Prostate gland (tissue), 2 donors: ENCODE results near the gene WIF1. TPM values are rescaled to one million over a fixed set of nuclear protein-coding genes. Genes with fewer than 3 reads are reported as not detected.

Experiments used
- DNase-seq: peaks from one replicate; pipeline ENCODE4 v3.0.0-alpha.2; 2019; ENCODE audit warnings: low spot score
- H3K27ac ChIP-seq, 2 donors: fragments of 200-600 bp; sonication (generic); 2 replicates each; pipeline ENCODE4 v1.5.1; 2017 to 2019
- H3K27me3 ChIP-seq: fragments of 200-600 bp; sonication (generic); replicated peaks from 2 replicates; pipeline ENCODE4 v1.5.1; 2019; ENCODE audit not compliant: insufficient read depth
- H3K36me3 ChIP-seq, 2 donors: fragments of 200-600 bp; sonication (generic); 1 replicate in 1 of 2; 2 replicates in 1 of 2; pipeline versions ENCODE4 v1.5.1 to v1.8.1; 2017 to 2019
- H3K4me1 ChIP-seq: fragments of 200-600 bp; sonication (generic); replicated peaks from 2 replicates; pipeline ENCODE4 v1.5.1; 2019
- H3K4me3 ChIP-seq, 2 donors: fragments of 200-600 bp; sonication (generic); 2 replicates each; pipeline ENCODE4 v1.5.1; 2017 to 2019
- H3K9me3 ChIP-seq: fragments of 200-600 bp; sonication (generic); 2 replicates; pipeline ENCODE4 v1.5.1; 2017
- POLR2A ChIP-seq: fragments of 450-650 bp; IDR thresholded peaks from one replicate; pipeline ENCODE4 v1.6.1; 2016; ENCODE audit warnings: antibody characterized with exemption, mild to moderate bottlenecking
- POLR2AphosphoS5 ChIP-seq: sonication (generic); formaldehyde crosslinking; IDR thresholded peaks from one replicate; pipeline ENCODE4 v1.6.1; 2017; ENCODE audit warnings: antibody characterized with exemption
- WGBS: methylation state at CpG from one replicate; pipeline ENCODE4 v1.1.5; 2018; 5-methylcytosine and 5-hydroxymethylcytosine counted together
- intact Hi-C: fragments of 100-400 bp; cut with DNase I; formaldehyde crosslinking; loops from one replicate; pipeline ENCODE4 v1.14.2; 2022
- total RNA-seq, 2 donors: library from RNA; depleted of rRNA; stranded (reverse); fragments of >200 nt; gene quantifications; one replicate each; pipeline ENCODE4 v1.1.0, GENCODE V29; 2016
- TF ChIP-seq, protein P1 (sequence below), 4 experiments: fragments of 200-600 bp in 2 of 4; fragments of 450-650 bp in 2 of 4; sonication (generic) in 2 of 4; IDR thresholded peaks; 1 replicate in 3 of 4; 2 replicates in 1 of 4; pipeline ENCODE4 v1.5.1; 2016 to 2019; ENCODE audit warnings: antibody characterized with exemption in 4 of 4, mild to moderate bottlenecking in 2 of 4, moderate library complexity in 2 of 4

WIF1 gene
- total RNA-seq, 2 donors from 2014 or later = 6.8 to 45.8 TPM

- Histone ChIP-seq H3K36me3 (no peaks in the 10 kb centered on the region), H3K27ac (no peak overlapping the region), H3K4me3 (no peak overlapping the region), H3K27me3 (no peaks in the 10 kb centered on the region), H3K9me3 (no peaks in the 10 kb centered on the region), H3K4me1 (no peaks in the 10 kb centered on the region)
- WGBS = 79% methylated on average over 1 of the region's 1 CpG
- DNase-seq = no peak
- TF ChIP-seq POLR2AphosphoS5 (no peak), POLR2A (no peak)
- TF ChIP-seq, protein P1, sequence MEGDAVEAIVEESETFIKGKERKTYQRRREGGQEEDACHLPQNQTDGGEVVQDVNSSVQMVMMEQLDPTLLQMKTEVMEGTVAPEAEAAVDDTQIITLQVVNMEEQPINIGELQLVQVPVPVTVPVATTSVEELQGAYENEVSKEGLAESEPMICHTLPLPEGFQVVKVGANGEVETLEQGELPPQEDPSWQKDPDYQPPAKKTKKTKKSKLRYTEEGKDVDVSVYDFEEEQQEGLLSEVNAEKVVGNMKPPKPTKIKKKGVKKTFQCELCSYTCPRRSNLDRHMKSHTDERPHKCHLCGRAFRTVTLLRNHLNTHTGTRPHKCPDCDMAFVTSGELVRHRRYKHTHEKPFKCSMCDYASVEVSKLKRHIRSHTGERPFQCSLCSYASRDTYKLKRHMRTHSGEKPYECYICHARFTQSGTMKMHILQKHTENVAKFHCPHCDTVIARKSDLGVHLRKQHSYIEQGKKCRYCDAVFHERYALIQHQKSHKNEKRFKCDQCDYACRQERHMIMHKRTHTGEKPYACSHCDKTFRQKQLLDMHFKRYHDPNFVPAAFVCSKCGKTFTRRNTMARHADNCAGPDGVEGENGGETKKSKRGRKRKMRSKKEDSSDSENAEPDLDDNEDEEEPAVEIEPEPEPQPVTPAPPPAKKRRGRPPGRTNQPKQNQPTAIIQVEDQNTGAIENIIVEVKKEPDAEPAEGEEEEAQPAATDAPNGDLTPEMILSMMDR (IDR thresholded peaks at IDR 0.05) = no peak
- intact Hi-C loops = no loop called here
Measured at GRCh38 chr12:65139389-65139788, 18.3 kb upstream of the WIF1 start.

DNA sequence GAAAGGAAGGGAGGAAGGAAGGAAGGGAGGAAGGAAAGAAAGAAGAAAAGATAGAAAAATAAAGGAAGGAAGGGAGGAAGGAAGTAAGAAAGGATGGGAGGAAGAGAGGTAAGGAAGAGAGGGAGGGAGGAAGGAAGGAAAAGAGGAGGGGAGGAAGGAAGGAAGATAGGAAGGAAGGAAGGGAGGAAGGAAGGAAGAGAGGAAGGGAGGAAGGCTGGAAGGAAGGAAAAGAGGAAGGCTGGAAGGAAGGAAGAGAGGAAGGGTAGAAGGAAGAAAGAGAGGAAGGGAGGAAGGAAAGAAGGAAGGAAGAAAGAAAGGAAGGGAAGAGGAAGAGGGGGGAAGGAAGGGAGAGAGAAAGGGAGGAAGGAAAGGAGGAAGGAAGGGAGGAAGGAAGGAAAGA, 12.8 kb upstream of the WIF1 start:
- no peak overlapping the region for H3K4me3 ChIP-seq
- TF ChIP-seq POLR2AphosphoS5 (no peak), POLR2A (no peak)
- TF ChIP-seq, protein P1 (IDR thresholded peaks at IDR 0.05) = no peak

DNA sequence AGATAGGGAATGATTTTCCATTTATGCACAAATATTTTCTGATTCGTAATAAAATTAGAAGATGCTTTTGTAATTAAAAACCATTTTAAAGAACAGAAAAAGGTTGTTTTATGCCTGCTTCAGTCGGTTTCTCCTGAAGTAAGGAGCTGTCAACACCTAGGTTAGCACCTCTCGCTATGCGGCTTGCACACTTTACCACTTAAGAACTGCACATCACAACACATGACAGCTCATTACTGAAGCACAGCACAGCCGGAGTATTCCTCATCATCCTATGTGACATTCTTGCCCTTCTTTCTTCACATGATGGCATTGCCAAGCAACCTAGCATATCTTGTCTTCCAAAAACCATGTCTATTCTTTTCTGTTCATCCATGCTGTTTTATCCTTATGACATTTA, 5.4 kb upstream of the WIF1 start:
- Histone ChIP-seq H3K27me3 (no peaks in the 10 kb centered on the region), H3K4me1 (no peaks in the 10 kb centered on the region), H3K4me3 (no peak overlapping the region), H3K36me3 (no peaks in the 10 kb centered on the region), H3K9me3 (no peaks in the 10 kb centered on the region), H3K27ac (no peak overlapping the region)
- no peak for DNase-seq
- intact Hi-C loops = no loop called here
- WGBS = 80% methylated on average over 5 of the region's 5 CpGs
- TF ChIP-seq, protein P1 (IDR thresholded peaks at IDR 0.05) = no peak
- TF ChIP-seq POLR2A (no peak), POLR2AphosphoS5 (no peak)

More for the DNA sequence above, 12.8 kb upstream of the WIF1 start:
- Histone ChIP-seq H3K36me3 (no peaks in the 10 kb centered on the region), H3K27me3 (no peaks in the 10 kb centered on the region), H3K4me1 (no peaks in the 10 kb centered on the region), H3K27ac (no peak overlapping the region), H3K9me3 (no peaks in the 10 kb centered on the region)
- no peak for DNase-seq
- intact Hi-C loops = no loop called here

DNA sequence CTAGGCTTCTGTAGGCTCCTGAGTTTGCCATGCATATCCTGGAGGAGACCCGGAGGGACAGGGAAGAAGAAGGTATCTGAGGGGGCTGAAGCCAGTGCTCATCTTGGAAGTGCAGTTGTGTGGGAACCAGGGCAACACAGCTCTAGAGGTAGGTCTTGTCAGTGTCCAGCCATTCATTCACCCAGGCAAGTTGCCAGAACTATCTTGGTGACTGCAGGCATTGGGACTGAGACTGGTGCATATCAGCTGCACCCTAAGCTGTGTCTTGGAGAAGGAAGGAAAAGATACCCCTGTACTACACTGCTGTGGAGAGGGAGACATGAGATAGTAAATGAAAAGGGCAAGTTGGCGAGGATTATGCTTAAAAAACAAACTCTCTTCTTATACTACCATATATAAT, 4.9 kb upstream of the WIF1 start:
- 89% methylated on average over 2 of the region's 2 CpGs for WGBS
- no peak overlapping the region for H3K4me3 ChIP-seq
- H3K9me3 ChIP-seq = no peaks in the 10 kb centered on the region
- H3K4me1 ChIP-seq = no peaks in the 10 kb centered on the region
- H3K27ac ChIP-seq = no peak overlapping the region
- TF ChIP-seq POLR2A (no peak), POLR2AphosphoS5 (no peak)
- TF ChIP-seq, protein P1 (IDR thresholded peaks at IDR 0.05) = no peak
- intact Hi-C loops = no loop called here
- no peaks in the 10 kb centered on the region for H3K36me3 ChIP-seq
- no peak for DNase-seq
- H3K27me3 ChIP-seq = no peaks in the 10 kb centered on the region

DNA sequence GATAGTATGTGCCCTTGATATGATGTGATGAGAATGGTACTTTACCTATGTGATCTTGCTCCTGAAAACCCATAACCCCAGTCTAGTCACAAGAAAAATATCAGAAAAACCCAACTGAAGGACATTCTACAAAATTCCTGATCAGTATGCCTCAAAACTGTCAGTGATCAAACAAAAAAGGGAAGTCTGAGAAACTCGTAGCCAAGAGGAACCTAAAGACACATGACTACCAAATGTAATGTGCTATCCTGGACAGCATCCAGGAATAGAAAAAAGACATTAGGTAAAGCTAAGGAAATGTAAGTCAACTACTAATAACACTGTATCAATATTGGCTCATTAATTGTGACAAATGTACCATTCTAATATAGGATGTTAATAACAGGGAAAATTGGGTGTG, 4.1 kb upstream of the WIF1 start:
- TF ChIP-seq POLR2AphosphoS5 = no peak
- TF ChIP-seq POLR2A = no peak
- TF ChIP-seq, protein P1 (IDR thresholded peaks at IDR 0.05) = no peak
- WGBS = 45% methylated on average over 1 of the region's 1 CpG
- Histone ChIP-seq H3K36me3 (no peaks in the 10 kb centered on the region), H3K27me3 (no peaks in the 10 kb centered on the region), H3K4me1 (no peaks in the 10 kb centered on the region), H3K9me3 (no peaks in the 10 kb centered on the region), H3K4me3 (no peak overlapping the region), H3K27ac (no peak overlapping the region)
- intact Hi-C loops = no loop called here
- no peak for DNase-seq
